Left lung (tissue), 10 donors: Measurements from ENCODE around the gene SNTG2. TPM values are rescaled to one million over a fixed set of nuclear protein-coding genes. Genes with fewer than 3 reads are reported as not detected.

Source experiments
- ATAC-seq: fragments of 200-7000 bp; cut with Tn5 transposase; one replicate; pipeline ENCODE4 v1.9.1; 2020; ENCODE audit warnings: moderate library complexity
- DNase-seq, 4 donors: peaks; one replicate each; pipeline ENCODE4 v3.0.0-alpha.2; 2013 to 2020
- H3K27ac ChIP-seq, 2 donors: fragments of 200-600 bp; sonication (generic) in 1 of 2; one replicate each; pipeline versions ENCODE4 v1.5.0 to v1.8.0; 2020 to 2021
- H3K27me3 ChIP-seq, 2 donors: fragments of 200-600 bp; sonication (generic) in 1 of 2; one replicate each; pipeline versions ENCODE4 v1.5.0 to v1.8.0; 2020 to 2021
- H3K36me3 ChIP-seq, 2 donors: fragments of 200-600 bp; sonication (generic) in 1 of 2; one replicate each; pipeline versions ENCODE4 v1.5.0 to v1.8.0; 2020 to 2021
- H3K4me1 ChIP-seq, 2 donors: fragments of 200-600 bp; one replicate each; pipeline ENCODE4 v1.8.0; 2021
- H3K4me3 ChIP-seq, 2 donors: fragments of 200-600 bp; sonication (generic) in 1 of 2; one replicate each; pipeline versions ENCODE4 v1.5.0 to v1.8.0; 2020 to 2021; ENCODE audit warnings: mild to moderate bottlenecking in 1 of 2
- H3K9me3 ChIP-seq, 2 donors: fragments of 200-600 bp; sonication (generic) in 1 of 2; one replicate each; pipeline versions ENCODE4 v1.5.0 to v1.8.0; 2020 to 2021
- CTCF ChIP-seq, 2 donors: fragments of 200-600 bp; sonication (generic) in 1 of 2; IDR thresholded peaks; one replicate each; pipeline versions ENCODE4 v1.5.0 to v1.8.0; 2021; ENCODE audit warnings: antibody characterized with exemption in 2 of 2
- intact Hi-C, 2 donors: fragments of 100-400 bp; cut with DNase I; formaldehyde crosslinking; loops; one replicate each; pipeline versions ENCODE4 v1.11.2 to v1.14.2; 2022
- polyA plus RNA-seq, 6 donors: library from polyadenylated mRNA; unstranded; fragments of 120-200 nt; gene quantifications; one replicate each; pipeline ENCODE4 v1.2.1, GENCODE V29; 2013; ENCODE audit not compliant: insufficient read length in 6 of 6
- total RNA-seq, 2 donors: library from RNA; stranded (reverse); fragmentation: NEBNext Ultra II Directional; extraction: Animal tissue kit (Norgen Biotek cat#: 25700); gene quantifications; one replicate each; pipeline ENCODE4 v1.2.1, GENCODE V29; 2021
- donor health status: DM: no; HTN: yes; CAD: no.
- donor health status: DM: no; HTN: no; CAD: no.

SNTG2 gene
- total and polyA plus RNA-seq, 8 donors: 0.24 to 3.2 (median 0.64) TPM

- Histone ChIP-seq H3K4me1 (no peaks in the 10 kb centered on the region), H3K27ac (no peak overlapping the region), H3K4me3 (no peak overlapping the region), H3K36me3 (no peaks in the 10 kb centered on the region), H3K27me3 (no peaks in the 10 kb centered on the region), H3K9me3 (no peaks in the 10 kb centered on the region)
- ATAC-seq (no peak), DNase-seq (no peak)
- no peak for TF ChIP-seq CTCF (IDR thresholded peaks at IDR 0.05)
- intact Hi-C loops: no loop called here
Measured at GRCh38 chr2:1310866-1311265, 360.2 kb downstream of the SNTG2 start.

- H3K4me3 ChIP-seq: no peak overlapping the region
- no peak for TF ChIP-seq CTCF (IDR thresholded peaks at IDR 0.05)
- no peaks in the 10 kb centered on the region for H3K4me1 ChIP-seq
- H3K9me3 ChIP-seq: no peaks in the 10 kb centered on the region
- no peak overlapping the region for H3K27ac ChIP-seq
- DNase-seq (no peak), ATAC-seq (no peak)
- no peaks in the 10 kb centered on the region for H3K27me3 ChIP-seq
- no peaks in the 10 kb centered on the region for H3K36me3 ChIP-seq
- intact Hi-C loops: no loop called here
Measured at GRCh38 chr2:1313240-1313924, 362.7 kb downstream of the SNTG2 start.

- ATAC-seq (no peak), DNase-seq (no peak)
- intact Hi-C loops: no loop called here
- no peak for TF ChIP-seq CTCF (IDR thresholded peaks at IDR 0.05)
- Histone ChIP-seq H3K27ac (no peak overlapping the region), H3K4me1 (no peaks in the 10 kb centered on the region), H3K9me3 (no peaks in the 10 kb centered on the region), H3K36me3 (no peaks in the 10 kb centered on the region), H3K27me3 (no peaks in the 10 kb centered on the region), H3K4me3 (no peak overlapping the region)
Measured at GRCh38 chr2:1314254-1314653, 363.6 kb downstream of the SNTG2 start.

GRCh38 chr2:1318366-1319009, 367.8 kb downstream of the SNTG2 start:
- intact Hi-C loops: no loop called here
- ATAC-seq (no peak), DNase-seq (no peak)

More at GRCh38 chr2:1318366-1319009, 367.8 kb downstream of the SNTG2 start:
- Histone ChIP-seq H3K27ac (no peak overlapping the region), H3K9me3 (no peaks in the 10 kb centered on the region), H3K36me3 (no peaks in the 10 kb centered on the region), H3K4me1 (no peaks in the 10 kb centered on the region), H3K27me3 (no peaks in the 10 kb centered on the region), H3K4me3 (no peak overlapping the region)
- TF ChIP-seq CTCF (IDR thresholded peaks at IDR 0.05): no peak
